Measurements from ENCODE around the gene OR5D18. TPM values are rescaled to one million over a fixed set of nuclear protein-coding genes. Genes with fewer than 3 reads are reported as not detected.
"Not testable (repeated sequence)": the region's sequence is repeated elsewhere in the genome, so short reads cannot be mapped to it uniquely, and the experiment has no call there.

Gene OR5D18
- polyA plus RNA-seq (ENCODE audit: insufficient read length in 3 of 3): not detected
- long read RNA-seq, donor 1: 0 reads
- long read RNA-seq, donor 2: 0 reads
- long read RNA-seq, donor 3: 0 reads
- long read RNA-seq, donor 4: 0 reads
- long read RNA-seq, donor 5: 0 reads
- long read RNA-seq, donor 6: 0 reads
- long read RNA-seq, donor 7: 0 reads
- long read RNA-seq, donor 8: 0 reads
- long read RNA-seq, donor 9: 0 reads
- long read RNA-seq, donor 10: 0 reads
- long read RNA-seq, donor 11: 0 reads
- long read RNA-seq, donor 12: 0 reads
- long read RNA-seq, donor 13: 0 reads
- long read RNA-seq, donor 14: 0 reads
- long read RNA-seq, donor 15: 0 reads
- long read RNA-seq, donor 16: 0 reads

- no peak for DNase-seq
These were observed at the start of gene OR5D18 for GRCh38 chr11:55819330-55819729. Gene OR5D18, plus strand, starts transcription at chr11:55819630. Its CDS starts 0 bp downstream, at chr11:55819630.

- no peak for DNase-seq
These were observed 46.3 kb upstream of the OR5D18 start, which contains the start of gene OR5D13 for GRCh38 chr11:55773138-55773537. Gene OR5D13, plus strand, starts transcription at chr11:55773438. Its CDS starts 0 bp downstream, at chr11:55773438.

- no peak for DNase-seq
These were observed 27.8 kb upstream of the OR5D18 start for GRCh38 chr11:55791606-55792005.

GRCh38 chr11:55793321-55793720 is 26.1 kb upstream of the OR5D18 start:
- DNase-seq: no peak

GRCh38 chr11:55795256-55795655 is 24.2 kb upstream of the OR5D18 start, which contains the start of gene OR5D14:
Gene OR5D14, plus strand, starts transcription at chr11:55795556. Its CDS starts 0 bp downstream, at chr11:55795556.
- no peak for DNase-seq

- DNase-seq: no peak
These were observed 13.2 kb upstream of the OR5D18 start for GRCh38 chr11:55806248-55806647.

- DNase-seq: no peak
These were observed 8.4 kb upstream of the OR5D18 start, which contains the start of gene OR5L1 for GRCh38 chr11:55811067-55811466. Gene OR5L1, plus strand, starts transcription at chr11:55811367. Its CDS starts 100 bp downstream, at chr11:55811467.

- DNase-seq: no peak
These were observed 7.5 kb downstream of the OR5D18 start, which contains the start of gene OR5L2 for GRCh38 chr11:55826919-55827318. Gene OR5L2, plus strand, starts transcription at chr11:55827219. Its CDS starts 0 bp downstream, at chr11:55827219.

GRCh38 chr11:55838452-55838851 is 19.0 kb downstream of the OR5D18 start, which contains the start of gene OR5D16:
Gene OR5D16, plus strand, starts transcription at chr11:55838752. Its CDS starts 0 bp downstream, at chr11:55838752.
- no peak for DNase-seq

GRCh38 chr11:55847453-55847852 is 28.0 kb downstream of the OR5D18 start:
- no peak for DNase-seq

GRCh38 chr11:55849037-55849436 is 29.6 kb downstream of the OR5D18 start:
- DNase-seq: no peak

- no peak for DNase-seq
These were observed 32.7 kb downstream of the OR5D18 start for GRCh38 chr11:55852141-55852540.

GRCh38 chr11:55854704-55855103 is 35.3 kb downstream of the OR5D18 start:
- no peak for DNase-seq

GRCh38 chr11:55867354-55867753 is 47.9 kb downstream of the OR5D18 start:
- not testable (repeated sequence) for DNase-seq

Other genes with a start within 250 kb of the OR5D18 start
- gene OR4C16, start 247.5 kb upstream of the OR5D18 start, polyA plus RNA-seq (ENCODE audit: insufficient read length in 3 of 3): not detected
- not detected for gene OR4C11, start 212.0 kb upstream of the OR5D18 start, polyA plus RNA-seq (ENCODE audit: insufficient read length in 3 of 3)
- gene OR4P4, start 184.5 kb upstream of the OR5D18 start, polyA plus RNA-seq (ENCODE audit: insufficient read length in 3 of 3): under 1 TPM; 0.06 to 0.21 (median 0.13) TPM
- gene OR4S2, start 171.3 kb upstream of the OR5D18 start, polyA plus RNA-seq (ENCODE audit: insufficient read length in 3 of 3): not detected
- not detected for gene OR4C6, start 157.4 kb upstream of the OR5D18 start, polyA plus RNA-seq (ENCODE audit: insufficient read length in 3 of 3)
- gene OR5D13, start 46.2 kb upstream of the OR5D18 start, polyA plus RNA-seq (ENCODE audit: insufficient read length in 3 of 3): not detected
- gene OR5D14, start 24.1 kb upstream of the OR5D18 start, polyA plus RNA-seq (ENCODE audit: insufficient read length in 3 of 3): not detected
- not detected for gene OR5L1, start 8.3 kb upstream of the OR5D18 start, polyA plus RNA-seq (ENCODE audit: insufficient read length in 3 of 3)
- not detected for gene OR5L2, start 7.6 kb downstream of the OR5D18 start, polyA plus RNA-seq (ENCODE audit: insufficient read length in 3 of 3)
- gene OR5D16, start 19.1 kb downstream of the OR5D18 start, polyA plus RNA-seq (ENCODE audit: insufficient read length in 3 of 3): not detected
- gene TRIM51, start 63.7 kb downstream of the OR5D18 start, polyA plus RNA-seq (ENCODE audit: insufficient read length in 3 of 3): not detected
- not detected for gene OR5W2, start 95.0 kb downstream of the OR5D18 start, polyA plus RNA-seq (ENCODE audit: insufficient read length in 3 of 3)
- gene OR5I1, start 116.8 kb downstream of the OR5D18 start, polyA plus RNA-seq (ENCODE audit: insufficient read length in 3 of 3): not detected
- gene OR10AG1, start 150.3 kb downstream of the OR5D18 start, polyA plus RNA-seq (ENCODE audit: insufficient read length in 3 of 3): not detected
- gene OR5F1, start 175.0 kb downstream of the OR5D18 start, polyA plus RNA-seq (ENCODE audit: insufficient read length in 3 of 3): not detected
- gene OR5AS1, start 208.0 kb downstream of the OR5D18 start, polyA plus RNA-seq (ENCODE audit: insufficient read length in 3 of 3): under 1 TPM in 2 of 3 donors, not detected in 1; 0.06 to 0.09 TPM